Right ventricle myocardium inferior (tissue), 1 donor: ENCODE measurements around the gene GDF2. TPM values are rescaled to one million over a fixed set of nuclear protein-coding genes. Genes with fewer than 3 reads are reported as not detected.

Experiments
- ATAC-seq: fragments of 200-7000 bp; cut with Tn5 transposase; one replicate; pipeline ENCODE4 v1.9.1; 2020; ENCODE audit warnings: mild to moderate bottlenecking, moderate library complexity
- DNase-seq: peaks from one replicate; pipeline ENCODE4 v3.0.0; 2021; ENCODE audit errors: missing footprints
- intact Hi-C: fragments of 100-400 bp; cut with DNase I; formaldehyde crosslinking; loops from one replicate; pipeline ENCODE4 v1.11.0; 2022
- total RNA-seq: library from RNA; stranded (reverse); fragmentation: NEBNext Ultra II Directional; extraction: Animal tissue kit (Norgen Biotek cat#: 25700); gene quantifications from one replicate; pipeline ENCODE4 v1.2.1, GENCODE V29; 2021
- donor health status: DM: no; HTN: yes; CAD: no; lungs with severe emphysema.

Gene GDF2
- total RNA-seq, 1 donor from 2014 or later: not detected

- intact Hi-C loops: no loop called here
These were observed 33.2 kb upstream of the GDF2 start for GRCh38 chr10:47288916-47289495.

GRCh38 chr10:47289921-47290320 lies 32.3 kb upstream of the GDF2 start:
- ATAC-seq (no peak), DNase-seq (no peak)
- intact Hi-C loops: no loop called here

More at GRCh38 chr10:47288916-47289495, 33.2 kb upstream of the GDF2 start:
- DNase-seq (no peak), ATAC-seq (no peak)

- intact Hi-C loops: no loop called here
- ATAC-seq: no peak
- no peak for DNase-seq
These were observed 31.9 kb upstream of the GDF2 start for GRCh38 chr10:47290338-47290737.

- no peak for DNase-seq
- no peak for ATAC-seq
- intact Hi-C loops: no loop called here
These were observed 30.6 kb upstream of the GDF2 start for GRCh38 chr10:47291682-47292081.

GRCh38 chr10:47294057-47294456 lies 28.2 kb upstream of the GDF2 start:
- DNase-seq (no peak), ATAC-seq (no peak)
- intact Hi-C loops: no loop called here

- ATAC-seq: no peak
- intact Hi-C loops: no loop called here
These were observed 27.8 kb upstream of the GDF2 start for GRCh38 chr10:47294501-47294900.

GRCh38 chr10:47295411-47295810 lies 26.8 kb upstream of the GDF2 start:
- no peak for DNase-seq
- ATAC-seq: no peak
- intact Hi-C loops: no loop called here

More at GRCh38 chr10:47294501-47294900, 27.8 kb upstream of the GDF2 start:
- DNase-seq: no peak

GRCh38 chr10:47296156-47296894 lies 25.9 kb upstream of the GDF2 start:
- ATAC-seq (no peak), DNase-seq (no peak)
- intact Hi-C loops: no loop called here

GRCh38 chr10:47296941-47297340 lies 25.3 kb upstream of the GDF2 start:
- intact Hi-C loops: no loop called here
- no peak for ATAC-seq
- DNase-seq: no peak

- DNase-seq (no peak), ATAC-seq (no peak)
- intact Hi-C loops: no loop called here
These were observed 24.3 kb upstream of the GDF2 start for GRCh38 chr10:47297866-47298540.

- peak; percentile 30 for ATAC-seq
- intact Hi-C loops: no loop called here
- no peak for DNase-seq
These were observed 23.5 kb upstream of the GDF2 start for GRCh38 chr10:47298715-47299114.

- intact Hi-C loops: loop anchor here (10.0 kb wide), 1 partner anchor 135 kb away; no protein-coding TSS in a partner anchor
- ATAC-seq (peak; percentile 16), DNase-seq (no peak)
These were observed 22.4 kb upstream of the GDF2 start, which contains the start of gene GDF10 for GRCh38 chr10:47299611-47300428. Gene GDF10, plus strand, starts transcription at chr10:47300197. Its CDS starts 455 bp downstream, at chr10:47300652.

- ATAC-seq (peak; percentile 7), DNase-seq (no peak)
- intact Hi-C loops: loop anchor here (10.0 kb wide), 1 partner anchor 136 kb away; no protein-coding TSS in a partner anchor
These were observed 21.8 kb upstream of the GDF2 start for GRCh38 chr10:47300429-47300931.

- intact Hi-C loops: loop anchor here (10.0 kb wide), 1 partner anchor 137 kb away; no protein-coding TSS in a partner anchor
- ATAC-seq: no peak
These were observed 20.4 kb upstream of the GDF2 start for GRCh38 chr10:47301833-47302232.

GRCh38 chr10:47303105-47303504 lies 19.1 kb upstream of the GDF2 start:
- no peak for DNase-seq
- no peak for ATAC-seq
- intact Hi-C loops: loop anchor here (10.0 kb wide), 1 partner anchor 138 kb away; no protein-coding TSS in a partner anchor

More at GRCh38 chr10:47301833-47302232, 20.4 kb upstream of the GDF2 start:
- DNase-seq: no peak

GRCh38 chr10:47303866-47304265 lies 18.4 kb upstream of the GDF2 start:
- intact Hi-C loops: loop anchor here (10.0 kb wide), 1 partner anchor 139 kb away; no protein-coding TSS in a partner anchor
- DNase-seq (no peak), ATAC-seq (no peak)

- DNase-seq (no peak), ATAC-seq (no peak)
- intact Hi-C loops: loop anchor here (10.0 kb wide), 1 partner anchor 141 kb away; no protein-coding TSS in a partner anchor
These were observed 16.7 kb upstream of the GDF2 start for GRCh38 chr10:47305566-47305965.
